ENCODE results near the gene EBPL.

GRCh38 chr13:49733181-49733951 lies 42.1 kb upstream of the EBPL start:
- no peak for TF ChIP-seq POLR2A (IDR thresholded peaks at IDR 0.05)
- TF ChIP-seq CTCF (IDR thresholded peaks at IDR 0.05): no peak

All from gastroesophageal sphincter (tissue), 3 donors.